WTC11 (cell line): ENCODE measurements around the gene CA10. TPM values are rescaled to one million over a fixed set of nuclear protein-coding genes. Genes with fewer than 3 reads are reported as not detected.
A peak's percentile ranks its signal among the peaks of the same experiment; 100 is the strongest.

Source experiments
- ATAC-seq: fragments of 200-7000 bp; cut with Tn5 transposase; 2 replicates; pipeline ENCODE4 v1.10.0; 2021; ENCODE audit warnings: mild to moderate bottlenecking, moderate library complexity
- CTCF ChIA-PET: fragments of 300-600 bp; sonication (Branson Sonifier 250); formaldehyde crosslinking; loops from one replicate; lab custom pipeline; 2021; ENCODE audit warnings: antibody characterized with exemption; lab: Charles Lee
- POLR2A ChIA-PET: fragments of 350-600 bp; sonication (Branson Sonifier 250); formaldehyde crosslinking; loops from one replicate; lab custom pipeline; 2021; ENCODE audit warnings: antibody characterized with exemption; lab: Charles Lee
- DNase-seq: peaks from one replicate; pipeline ENCODE4 v3.0.0; 2021; ENCODE audit warnings: low spot score
- H3K27ac Mint-ChIP-seq: 2 replicates; pipeline ENCODE4 v1.8.0; 2021; ENCODE audit warnings: mixed read lengths
- H3K27me3 Mint-ChIP-seq: 2 replicates; pipeline ENCODE4 v1.8.0; 2021; ENCODE audit warnings: low read depth, mild to moderate bottlenecking, moderate library complexity, mixed read lengths
- H3K36me3 Mint-ChIP-seq: 2 replicates; pipeline ENCODE4 v1.8.0; 2021; ENCODE audit warnings: mixed read lengths
- H3K4me1 Mint-ChIP-seq: 2 replicates; pipeline ENCODE4 v1.8.0; 2022; ENCODE audit warnings: mixed read lengths
- H3K4me3 Mint-ChIP-seq: 2 replicates; pipeline ENCODE4 v1.8.0; 2021; ENCODE audit warnings: mild to moderate bottlenecking, moderate library complexity, mixed read lengths
- H3K9me3 Mint-ChIP-seq: 2 replicates; pipeline ENCODE4 v1.8.0; 2021; ENCODE audit warnings: mixed read lengths
- ESRRA ChIP-seq: sonication (generic); formaldehyde crosslinking; IDR thresholded peaks from 2 replicates; pipeline ENCODE4 v1.8.1; 2022; ENCODE audit warnings: mild to moderate bottlenecking, missing genetic modification reagents, borderline replicate concordance
- MYBL2 ChIP-seq: sonication (generic); formaldehyde crosslinking; IDR thresholded peaks from 2 replicates; pipeline ENCODE4 v1.8.1; 2023; ENCODE audit warnings: mild to moderate bottlenecking, moderate library complexity, missing genetic modification reagents
- RELA ChIP-seq: sonication (generic); formaldehyde crosslinking; IDR thresholded peaks from 2 replicates; pipeline ENCODE4 v1.8.1; 2022; ENCODE audit warnings: missing genetic modification reagents, mild to moderate bottlenecking, borderline replicate concordance
- TEAD4 ChIP-seq: sonication (generic); formaldehyde crosslinking; IDR thresholded peaks from 2 replicates; pipeline ENCODE4 v1.8.0; 2022; ENCODE audit warnings: mild to moderate bottlenecking, missing genetic modification reagents
- ZNF416 ChIP-seq: fragments of 250-450 bp; sonication (Bioruptor Pico); IDR thresholded peaks from 2 replicates; pipeline ENCODE4 v1.9.0; 2021; ENCODE audit warnings: mild to moderate bottlenecking, inconsistent platforms
- ZNF671 ChIP-seq: fragments of 250-450 bp; sonication (Bioruptor Pico); IDR thresholded peaks from 2 replicates; pipeline ENCODE4 v1.8.0; 2021; ENCODE audit warnings: mild to moderate bottlenecking
- total RNA-seq: library from RNA; stranded (reverse); gene quantifications from 3 replicates; pipeline ENCODE4 v1.2.3, GENCODE V29; 2021
- TF ChIP-seq, protein P1 (sequence below): sonication (generic); formaldehyde crosslinking; IDR thresholded peaks from 2 replicates; pipeline ENCODE4 v1.8.0; 2022; ENCODE audit warnings: mild to moderate bottlenecking, missing genetic modification reagents
- TF ChIP-seq, protein P2 (sequence below): sonication (generic); formaldehyde crosslinking; IDR thresholded peaks from 2 replicates; pipeline ENCODE4 v1.8.1; 2023; ENCODE audit warnings: mild to moderate bottlenecking, moderate library complexity, missing genetic modification reagents
- TF ChIP-seq, protein P3 (sequence below): fragments of 250-450 bp; sonication (Bioruptor Pico); IDR thresholded peaks from 2 replicates; pipeline ENCODE4 v2.1.2; 2022; ENCODE audit warnings: mild to moderate bottlenecking, moderate library complexity
- TF ChIP-seq, protein P4 (sequence below): fragments of 250-450 bp; sonication (Bioruptor Pico); IDR thresholded peaks from 2 replicates; pipeline ENCODE4 v1.8.0; 2021; ENCODE audit warnings: mild to moderate bottlenecking
- TF ChIP-seq, protein P5 (sequence below): sonication (generic); formaldehyde crosslinking; IDR thresholded peaks from 2 replicates; pipeline ENCODE4 v1.8.1; 2023; ENCODE audit warnings: mild to moderate bottlenecking, missing genetic modification reagents
- TF ChIP-seq, protein P6 (sequence below): fragments of 250-450 bp; sonication (Bioruptor Pico); IDR thresholded peaks from 2 replicates; pipeline ENCODE4 v1.9.0; 2021; ENCODE audit warnings: mild to moderate bottlenecking
- TF ChIP-seq, protein P7 (sequence below): sonication (generic); formaldehyde crosslinking; IDR thresholded peaks from 2 replicates; pipeline ENCODE4 v1.8.1; 2023; ENCODE audit warnings: mild to moderate bottlenecking, missing genetic modification reagents, moderate library complexity
- TF ChIP-seq, protein P8 (sequence below): sonication (generic); formaldehyde crosslinking; IDR thresholded peaks from 2 replicates; pipeline ENCODE4 v1.8.1; 2022; ENCODE audit warnings: missing genetic modification reagents, borderline replicate concordance

The CA10 gene
- total RNA-seq, 1 experiment from 2014 or later = 0.90 TPM

DNA sequence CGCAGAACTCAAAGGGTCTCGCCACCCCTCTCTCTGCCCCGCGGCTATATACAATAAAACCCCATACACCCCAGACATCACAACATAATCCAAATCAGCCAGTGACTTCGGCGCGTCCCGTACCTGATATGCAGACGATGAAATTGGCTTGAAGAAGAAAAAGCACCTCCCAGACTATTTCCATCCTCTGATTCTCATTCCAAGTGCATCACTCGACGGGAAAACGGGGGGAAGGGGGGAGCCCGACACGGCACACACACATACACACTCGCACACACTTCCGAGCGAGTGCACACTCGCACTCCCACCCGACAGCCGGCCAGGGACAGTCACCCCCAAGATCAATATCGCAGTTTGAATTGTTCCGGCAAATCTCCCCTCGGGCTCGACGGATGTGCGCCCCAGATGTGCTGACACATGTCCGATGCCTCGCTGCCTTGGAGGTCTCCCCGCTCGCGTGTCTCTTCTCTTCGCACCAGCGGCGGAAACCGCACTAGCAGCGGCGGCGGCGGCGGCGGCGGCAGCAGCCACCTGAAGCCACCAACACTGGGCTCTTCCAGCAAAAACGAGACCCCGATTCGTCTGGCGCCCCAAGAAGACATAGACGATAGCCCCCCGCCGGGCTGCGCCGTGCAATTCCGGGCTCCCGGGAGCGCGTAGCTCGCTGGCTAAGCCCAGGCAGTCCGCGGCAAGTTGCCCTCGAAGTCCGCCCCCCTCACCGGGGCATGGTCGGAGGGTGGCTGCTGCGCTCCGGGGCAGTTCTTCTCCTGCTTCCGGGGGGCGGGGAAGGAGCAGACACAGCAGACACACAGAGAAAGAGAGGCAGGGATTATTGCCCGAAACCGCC lies 688 bp downstream of the CA10 start:
- DNase-seq (no peak), ATAC-seq (no peak; the same call in 1 of the 2 replicates)
- Mint-ChIP-seq H3K9me3 (peaks cover 48% of the 10 kb centered on the region), H3K4me3 (peak overlapping the region; percentile 72), H3K36me3 (peaks cover 21% of the 10 kb centered on the region), H3K27me3 (peaks cover 60% of the 10 kb centered on the region), H3K4me1 (peaks cover 9% of the 10 kb centered on the region; the same call in 1 of the 2 replicates), H3K27ac (no peak overlapping the region)
- CTCF ChIA-PET = no interaction called here
- POLR2A ChIA-PET = no interaction called here
- TF ChIP-seq, protein P1, sequence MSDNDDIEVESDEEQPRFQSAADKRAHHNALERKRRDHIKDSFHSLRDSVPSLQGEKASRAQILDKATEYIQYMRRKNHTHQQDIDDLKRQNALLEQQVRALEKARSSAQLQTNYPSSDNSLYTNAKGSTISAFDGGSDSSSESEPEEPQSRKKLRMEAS (CRISPR knock-in tag) = peak; percentile 50
- TF ChIP-seq, protein P2, sequence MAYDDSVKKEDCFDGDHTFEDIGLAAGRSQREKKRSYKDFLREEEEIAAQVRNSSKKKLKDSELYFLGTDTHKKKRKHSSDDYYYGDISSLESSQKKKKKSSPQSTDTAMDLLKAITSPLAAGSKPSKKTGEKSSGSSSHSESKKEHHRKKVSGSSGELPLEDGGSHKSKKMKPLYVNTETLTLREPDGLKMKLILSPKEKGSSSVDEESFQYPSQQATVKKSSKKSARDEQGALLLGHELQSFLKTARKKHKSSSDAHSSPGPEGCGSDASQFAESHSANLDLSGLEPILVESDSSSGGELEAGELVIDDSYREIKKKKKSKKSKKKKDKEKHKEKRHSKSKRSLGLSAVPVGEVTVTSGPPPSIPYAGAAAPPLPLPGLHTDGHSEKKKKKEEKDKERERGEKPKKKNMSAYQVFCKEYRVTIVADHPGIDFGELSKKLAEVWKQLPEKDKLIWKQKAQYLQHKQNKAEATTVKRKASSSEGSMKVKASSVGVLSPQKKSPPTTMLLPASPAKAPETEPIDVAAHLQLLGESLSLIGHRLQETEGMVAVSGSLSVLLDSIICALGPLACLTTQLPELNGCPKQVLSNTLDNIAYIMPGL (CRISPR knock-in tag) = 0 out of 2 replicates have a peak, but pooled peaks have one; percentile 31
- TF ChIP-seq, protein P3, sequence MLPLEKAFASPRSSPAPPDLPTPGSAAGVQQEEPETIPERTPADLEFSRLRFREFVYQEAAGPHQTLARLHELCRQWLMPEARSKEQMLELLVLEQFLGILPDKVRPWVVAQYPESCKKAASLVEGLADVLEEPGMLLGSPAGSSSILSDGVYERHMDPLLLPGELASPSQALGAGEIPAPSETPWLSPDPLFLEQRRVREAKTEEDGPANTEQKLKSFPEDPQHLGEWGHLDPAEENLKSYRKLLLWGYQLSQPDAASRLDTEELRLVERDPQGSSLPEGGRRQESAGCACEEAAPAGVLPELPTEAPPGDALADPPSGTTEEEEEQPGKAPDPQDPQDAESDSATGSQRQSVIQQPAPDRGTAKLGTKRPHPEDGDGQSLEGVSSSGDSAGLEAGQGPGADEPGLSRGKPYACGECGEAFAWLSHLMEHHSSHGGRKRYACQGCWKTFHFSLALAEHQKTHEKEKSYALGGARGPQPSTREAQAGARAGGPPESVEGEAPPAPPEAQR = no peak
- 0 out of 2 replicates have a peak, but pooled peaks have one; percentile 24 for TF ChIP-seq MYBL2 (CRISPR knock-in tag)
- no peak for TF ChIP-seq ZNF671 (CRISPR knock-in tag)
- TF ChIP-seq, protein P4, sequence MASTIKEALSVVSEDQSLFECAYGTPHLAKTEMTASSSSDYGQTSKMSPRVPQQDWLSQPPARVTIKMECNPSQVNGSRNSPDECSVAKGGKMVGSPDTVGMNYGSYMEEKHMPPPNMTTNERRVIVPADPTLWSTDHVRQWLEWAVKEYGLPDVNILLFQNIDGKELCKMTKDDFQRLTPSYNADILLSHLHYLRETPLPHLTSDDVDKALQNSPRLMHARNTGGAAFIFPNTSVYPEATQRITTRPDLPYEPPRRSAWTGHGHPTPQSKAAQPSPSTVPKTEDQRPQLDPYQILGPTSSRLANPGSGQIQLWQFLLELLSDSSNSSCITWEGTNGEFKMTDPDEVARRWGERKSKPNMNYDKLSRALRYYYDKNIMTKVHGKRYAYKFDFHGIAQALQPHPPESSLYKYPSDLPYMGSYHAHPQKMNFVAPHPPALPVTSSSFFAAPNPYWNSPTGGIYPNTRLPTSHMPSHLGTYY = no peak
- TF ChIP-seq, protein P5, sequence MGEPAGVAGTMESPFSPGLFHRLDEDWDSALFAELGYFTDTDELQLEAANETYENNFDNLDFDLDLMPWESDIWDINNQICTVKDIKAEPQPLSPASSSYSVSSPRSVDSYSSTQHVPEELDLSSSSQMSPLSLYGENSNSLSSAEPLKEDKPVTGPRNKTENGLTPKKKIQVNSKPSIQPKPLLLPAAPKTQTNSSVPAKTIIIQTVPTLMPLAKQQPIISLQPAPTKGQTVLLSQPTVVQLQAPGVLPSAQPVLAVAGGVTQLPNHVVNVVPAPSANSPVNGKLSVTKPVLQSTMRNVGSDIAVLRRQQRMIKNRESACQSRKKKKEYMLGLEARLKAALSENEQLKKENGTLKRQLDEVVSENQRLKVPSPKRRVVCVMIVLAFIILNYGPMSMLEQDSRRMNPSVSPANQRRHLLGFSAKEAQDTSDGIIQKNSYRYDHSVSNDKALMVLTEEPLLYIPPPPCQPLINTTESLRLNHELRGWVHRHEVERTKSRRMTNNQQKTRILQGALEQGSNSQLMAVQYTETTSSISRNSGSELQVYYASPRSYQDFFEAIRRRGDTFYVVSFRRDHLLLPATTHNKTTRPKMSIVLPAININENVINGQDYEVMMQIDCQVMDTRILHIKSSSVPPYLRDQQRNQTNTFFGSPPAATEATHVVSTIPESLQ (CRISPR knock-in tag) = no peak

DNA sequence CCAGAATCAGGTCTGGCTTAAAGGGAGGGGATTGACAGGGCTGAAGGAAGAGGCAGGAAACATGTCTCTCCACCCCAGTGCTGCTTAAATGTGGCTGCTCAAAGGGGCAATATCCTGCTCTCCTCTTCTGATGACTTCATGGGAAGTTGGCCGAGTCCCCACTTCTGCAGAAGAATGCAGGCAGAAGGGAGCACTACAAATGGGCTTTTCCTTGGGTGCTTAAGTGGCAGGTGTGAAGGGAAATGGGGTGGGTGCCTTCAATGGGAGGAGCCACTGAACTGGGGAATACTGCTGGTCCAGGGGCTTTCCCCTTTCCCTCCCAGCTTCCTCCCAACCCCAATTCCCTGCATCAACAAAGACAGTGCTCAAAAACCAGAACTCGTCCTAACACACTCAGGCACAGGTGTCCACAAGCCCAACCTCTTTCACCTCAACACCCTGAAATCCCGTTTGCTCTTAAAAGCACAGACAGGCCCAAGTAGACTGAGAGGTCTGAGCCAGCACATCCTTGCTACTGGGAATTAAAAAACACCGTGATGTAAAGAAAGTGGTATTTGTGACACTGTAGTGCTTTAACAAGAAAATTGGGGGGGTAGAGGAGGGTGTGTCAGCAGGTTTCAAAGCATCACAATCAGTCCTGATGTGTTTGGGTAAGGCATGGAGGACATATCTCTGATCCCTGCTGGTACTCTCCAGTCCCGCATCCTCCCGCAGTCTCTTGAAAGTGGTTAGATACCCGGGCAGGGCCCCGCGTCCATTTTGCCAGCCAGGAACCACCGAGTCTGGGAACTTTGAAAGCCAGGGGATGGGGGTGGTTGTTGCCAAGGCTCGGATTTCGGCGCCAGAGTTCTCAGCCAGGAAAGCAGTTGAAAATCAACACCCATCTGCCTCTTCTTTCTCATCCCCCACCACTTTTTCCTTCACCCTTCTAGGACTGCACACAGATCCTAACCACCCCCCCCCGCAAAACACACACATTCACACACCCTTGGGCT lies 1.6 kb downstream of the CA10 start:
- peaks cover 46% of the 10 kb centered on the region for H3K9me3 Mint-ChIP-seq
- DNase-seq = no peak
- H3K27ac Mint-ChIP-seq = no peak overlapping the region
- CTCF ChIA-PET = no interaction called here
- ATAC-seq = no peak
- no peak for TF ChIP-seq TEAD4 (CRISPR knock-in tag)
- no peak for TF ChIP-seq ESRRA (CRISPR knock-in tag)
- POLR2A ChIA-PET = no interaction called here
- H3K36me3 Mint-ChIP-seq = peaks cover 19% of the 10 kb centered on the region
- H3K4me3 Mint-ChIP-seq = peak overlapping the region; percentile 72
- peaks cover 54% of the 10 kb centered on the region for H3K27me3 Mint-ChIP-seq
- H3K4me1 Mint-ChIP-seq = peaks cover 9% of the 10 kb centered on the region; the same call in 1 of the 2 replicates

DNA sequence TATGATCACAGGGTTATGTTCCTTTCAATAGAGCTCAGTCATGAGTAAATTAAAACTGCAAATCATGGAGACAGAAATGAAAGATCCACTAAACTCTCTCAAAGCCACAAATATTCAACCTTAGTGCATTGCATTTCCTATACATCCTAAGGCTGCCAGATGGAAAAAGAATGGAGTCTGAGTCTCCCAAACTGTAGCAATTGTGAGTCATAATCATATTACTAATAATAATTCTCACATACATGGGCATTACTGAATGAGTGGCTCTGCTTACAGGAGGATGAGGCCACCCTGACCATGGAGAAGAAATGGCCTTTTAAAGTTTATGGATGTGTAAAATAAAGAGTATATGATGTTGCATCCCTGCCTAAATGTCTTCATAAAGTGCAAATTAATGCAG lies 3.2 kb downstream of the CA10 start:
- Mint-ChIP-seq H3K36me3 (peaks cover 22% of the 10 kb centered on the region), H3K4me1 (peaks cover 9% of the 10 kb centered on the region; the same call in 1 of the 2 replicates), H3K27me3 (peaks cover 48% of the 10 kb centered on the region), H3K27ac (no peak overlapping the region), H3K9me3 (peaks cover 52% of the 10 kb centered on the region), H3K4me3 (no peak overlapping the region)
- ChIA-PET CTCF (interaction anchor here (0.6 kb wide), 1 partner anchor 24 kb away, joined by 3 read pairs; no protein-coding TSS in a partner anchor), POLR2A (no interaction called here)
- ATAC-seq (no peak), DNase-seq (no peak)
- no peak for TF ChIP-seq ZNF416
- TF ChIP-seq, protein P6, sequence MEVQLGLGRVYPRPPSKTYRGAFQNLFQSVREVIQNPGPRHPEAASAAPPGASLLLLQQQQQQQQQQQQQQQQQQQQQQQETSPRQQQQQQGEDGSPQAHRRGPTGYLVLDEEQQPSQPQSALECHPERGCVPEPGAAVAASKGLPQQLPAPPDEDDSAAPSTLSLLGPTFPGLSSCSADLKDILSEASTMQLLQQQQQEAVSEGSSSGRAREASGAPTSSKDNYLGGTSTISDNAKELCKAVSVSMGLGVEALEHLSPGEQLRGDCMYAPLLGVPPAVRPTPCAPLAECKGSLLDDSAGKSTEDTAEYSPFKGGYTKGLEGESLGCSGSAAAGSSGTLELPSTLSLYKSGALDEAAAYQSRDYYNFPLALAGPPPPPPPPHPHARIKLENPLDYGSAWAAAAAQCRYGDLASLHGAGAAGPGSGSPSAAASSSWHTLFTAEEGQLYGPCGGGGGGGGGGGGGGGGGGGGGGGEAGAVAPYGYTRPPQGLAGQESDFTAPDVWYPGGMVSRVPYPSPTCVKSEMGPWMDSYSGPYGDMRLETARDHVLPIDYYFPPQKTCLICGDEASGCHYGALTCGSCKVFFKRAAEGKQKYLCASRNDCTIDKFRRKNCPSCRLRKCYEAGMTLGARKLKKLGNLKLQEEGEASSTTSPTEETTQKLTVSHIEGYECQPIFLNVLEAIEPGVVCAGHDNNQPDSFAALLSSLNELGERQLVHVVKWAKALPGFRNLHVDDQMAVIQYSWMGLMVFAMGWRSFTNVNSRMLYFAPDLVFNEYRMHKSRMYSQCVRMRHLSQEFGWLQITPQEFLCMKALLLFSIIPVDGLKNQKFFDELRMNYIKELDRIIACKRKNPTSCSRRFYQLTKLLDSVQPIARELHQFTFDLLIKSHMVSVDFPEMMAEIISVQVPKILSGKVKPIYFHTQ (CRISPR knock-in tag) = no peak
- TF ChIP-seq, protein P7, sequence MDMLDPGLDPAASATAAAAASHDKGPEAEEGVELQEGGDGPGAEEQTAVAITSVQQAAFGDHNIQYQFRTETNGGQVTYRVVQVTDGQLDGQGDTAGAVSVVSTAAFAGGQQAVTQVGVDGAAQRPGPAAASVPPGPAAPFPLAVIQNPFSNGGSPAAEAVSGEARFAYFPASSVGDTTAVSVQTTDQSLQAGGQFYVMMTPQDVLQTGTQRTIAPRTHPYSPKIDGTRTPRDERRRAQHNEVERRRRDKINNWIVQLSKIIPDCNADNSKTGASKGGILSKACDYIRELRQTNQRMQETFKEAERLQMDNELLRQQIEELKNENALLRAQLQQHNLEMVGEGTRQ (CRISPR knock-in tag) = no peak
- TF ChIP-seq RELA = no peak
- TF ChIP-seq, protein P1 (CRISPR knock-in tag) = no peak
- TF ChIP-seq, protein P8, sequence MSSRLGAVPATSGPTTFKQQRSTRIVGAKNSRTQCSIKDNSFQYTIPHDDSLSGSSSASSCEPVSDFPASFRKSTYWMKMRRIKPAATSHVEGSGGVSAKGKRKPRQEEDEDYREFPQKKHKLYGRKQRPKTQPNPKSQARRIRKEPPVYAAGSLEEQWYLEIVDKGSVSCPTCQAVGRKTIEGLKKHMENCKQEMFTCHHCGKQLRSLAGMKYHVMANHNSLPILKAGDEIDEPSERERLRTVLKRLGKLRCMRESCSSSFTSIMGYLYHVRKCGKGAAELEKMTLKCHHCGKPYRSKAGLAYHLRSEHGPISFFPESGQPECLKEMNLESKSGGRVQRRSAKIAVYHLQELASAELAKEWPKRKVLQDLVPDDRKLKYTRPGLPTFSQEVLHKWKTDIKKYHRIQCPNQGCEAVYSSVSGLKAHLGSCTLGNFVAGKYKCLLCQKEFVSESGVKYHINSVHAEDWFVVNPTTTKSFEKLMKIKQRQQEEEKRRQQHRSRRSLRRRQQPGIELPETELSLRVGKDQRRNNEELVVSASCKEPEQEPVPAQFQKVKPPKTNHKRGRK (CRISPR knock-in tag) = no peak
